Ovary (tissue), 9 donors: ENCODE results near the gene PEX14. TPM values are rescaled to one million over a fixed set of nuclear protein-coding genes. Genes with fewer than 3 reads are reported as not detected.
A peak's percentile ranks its signal among the peaks of the same experiment; 100 is the strongest.
"Not testable (repeated sequence)": the region's sequence is repeated elsewhere in the genome, so short reads cannot be mapped to it uniquely, and the experiment has no call there.

Experiments
- DNase-seq, 5 donors: peaks; one replicate each; pipeline ENCODE4 v3.0.0-alpha.2; 2019 to 2020
- H3K27ac ChIP-seq, 2 donors: fragments of 200-600 bp; one replicate each; pipeline versions ENCODE4 v1.5.1 to v1.8.0; 2019 to 2022
- H3K27me3 ChIP-seq: fragments of 200-600 bp; one replicate; pipeline ENCODE4 v1.8.0; 2022
- H3K36me3 ChIP-seq: fragments of 200-600 bp; sonication (generic); one replicate; pipeline ENCODE4 v1.5.1; 2019
- H3K4me1 ChIP-seq: one replicate; pipeline ENCODE4 v1.8.1; 2013; ENCODE audit warnings: mild to moderate bottlenecking, moderate library complexity; ENCODE audit not compliant: insufficient read depth
- H3K4me3 ChIP-seq: fragments of 200-600 bp; sonication (generic); one replicate; pipeline ENCODE4 v1.5.1; 2017
- H3K9me3 ChIP-seq, 2 donors: fragments of 200-600 bp in 1 of 2; sonication (generic) in 1 of 2; one replicate each; pipeline versions ENCODE4 v1.5.1 to v1.8.1; 2013 to 2019; ENCODE audit warnings: mild to moderate bottlenecking in 1 of 2, moderate library complexity in 1 of 2
- CTCF ChIP-seq, 3 donors: fragments of 450-650 bp in 2 of 3; fragments of 200-600 bp in 1 of 3; IDR thresholded peaks; one replicate each; pipeline versions ENCODE4 v1.5.1 to v1.8.0; 2016 to 2022; ENCODE audit warnings: antibody characterized with exemption in 3 of 3, mild to moderate bottlenecking in 1 of 3
- EP300 ChIP-seq: sonication (generic); formaldehyde crosslinking; IDR thresholded peaks from one replicate; pipeline ENCODE4 v1.6.1; 2017; ENCODE audit warnings: antibody characterized with exemption
- POLR2A ChIP-seq: fragments of 450-650 bp; IDR thresholded peaks from one replicate; pipeline ENCODE4 v1.6.1; 2017; ENCODE audit warnings: antibody characterized with exemption, mild to moderate bottlenecking, moderate library complexity
- WGBS, 3 donors: extraction: QIAGEN DNeasy Blood & Tissue Kit in 1 of 3; methylation state at CpG; one replicate each; pipeline versions ENCODE4 v1.1.5 to v1.1.7; 2013 to 2017; 5-methylcytosine and 5-hydroxymethylcytosine counted together
- intact Hi-C, 4 donors: fragments of 100-400 bp; cut with DNase I; formaldehyde crosslinking; loops; one replicate each; pipeline versions ENCODE4 v1.11.0 to v1.15.1; 2022 to 2023
- polyA plus RNA-seq, 2 donors: library from polyadenylated mRNA; stranded (reverse); fragments of 200-250 nt in 1 of 2; fragments of 350-450 nt in 1 of 2; fragmentation: Illumina TruSeq in 1 of 2; extraction: RNeasy Lipid Tissue Mini Kit (QIAGEN cat#74804) in 1 of 2; gene quantifications; one replicate each; pipeline ENCODE4 v1.2.3, GENCODE V29; 2013 to 2014
- total RNA-seq, 7 donors: library from RNA; depleted of rRNA in 2 of 7; stranded (reverse); fragments of >200 nt in 2 of 7; fragmentation: NEBNext Ultra II Directional in 3 of 7; extraction: Animal tissue kit (Norgen Biotek cat#: 25700) in 3 of 7; gene quantifications; one replicate each; pipeline versions ENCODE4 v1.1.0 to v1.2.4, GENCODE V29; 2016 to 2023
- donor health status: DM: no; HTN: no; CAD: no; lungs with moderate emphysema.
- donor health status: DM: no; HTN: no; CAD: no.
- donor health status: Bipolar disorder and iron deficiency.
- donor health status: DM: yes; HTN: yes; CAD: no.
- donor health status: DM: no; HTN: no; CAD: no.
- donor health status: DM: yes; HTN: yes; CAD: no.

Gene PEX14
- total and polyA plus RNA-seq, 9 donors, result 3.3 to 22.9 (median 16.7) TPM

- no peaks in the 10 kb centered on the region for H3K4me1 ChIP-seq
- WGBS, 3 donors, result 71 to 73% (median 71%) methylated on average over 5 of the region's 5 CpGs
- H3K27ac ChIP-seq, result no peak overlapping the region
- intact Hi-C loops, result no loop called here
- DNase-seq, result no peak
- no peaks in the 10 kb centered on the region for H3K27me3 ChIP-seq
- TF ChIP-seq CTCF (IDR thresholded peaks at IDR 0.05) (no peak), EP300 (no peak), POLR2A (no peak)
- no peaks in the 10 kb centered on the region for H3K36me3 ChIP-seq
- H3K9me3 ChIP-seq, result no peaks in the 10 kb centered on the region
- no peak overlapping the region for H3K4me3 ChIP-seq
Measured at GRCh38 chr1:10504249-10504648, 29.5 kb downstream of the PEX14 start.

GRCh38 chr1:10506046-10506676, 31.4 kb downstream of the PEX14 start:
- intact Hi-C loops, result loop anchor here (5.0 kb wide), 2 partner anchors 361 to 436 kb away; no protein-coding TSS in a partner anchor
- not testable (repeated sequence) for H3K27me3 ChIP-seq, H3K4me1 ChIP-seq, H3K9me3 ChIP-seq, DNase-seq, H3K27ac ChIP-seq, H3K36me3 ChIP-seq, H3K4me3 ChIP-seq
- WGBS, 3 donors, result 91 to 95% (median 95%) methylated on average over 12 of the region's 12 CpGs

DNA sequence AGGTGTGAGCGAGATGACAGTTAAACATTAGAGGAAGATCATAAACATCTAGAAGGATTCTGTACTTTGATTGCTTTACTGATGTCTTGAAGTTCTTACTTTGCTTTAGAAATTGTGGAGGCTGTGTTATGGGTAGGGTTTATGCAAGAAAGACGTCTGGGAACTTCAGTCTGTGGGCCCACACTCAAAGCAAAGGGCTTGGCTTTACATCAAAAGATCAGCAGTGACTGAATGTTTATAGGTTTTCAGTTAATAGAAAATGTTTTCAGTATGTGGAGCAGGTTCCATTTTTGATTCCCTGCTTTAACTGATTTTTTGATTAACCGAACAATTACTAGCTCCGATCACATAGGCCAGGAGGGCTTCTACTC, 31.9 kb downstream of the PEX14 start:
- 70 to 80% (median 71%) methylated on average over 4 of the region's 4 CpGs for WGBS, 3 donors
- TF ChIP-seq POLR2A (no peak), EP300 (no peak), CTCF (IDR thresholded peaks at IDR 0.05) (no peak)

DNA sequence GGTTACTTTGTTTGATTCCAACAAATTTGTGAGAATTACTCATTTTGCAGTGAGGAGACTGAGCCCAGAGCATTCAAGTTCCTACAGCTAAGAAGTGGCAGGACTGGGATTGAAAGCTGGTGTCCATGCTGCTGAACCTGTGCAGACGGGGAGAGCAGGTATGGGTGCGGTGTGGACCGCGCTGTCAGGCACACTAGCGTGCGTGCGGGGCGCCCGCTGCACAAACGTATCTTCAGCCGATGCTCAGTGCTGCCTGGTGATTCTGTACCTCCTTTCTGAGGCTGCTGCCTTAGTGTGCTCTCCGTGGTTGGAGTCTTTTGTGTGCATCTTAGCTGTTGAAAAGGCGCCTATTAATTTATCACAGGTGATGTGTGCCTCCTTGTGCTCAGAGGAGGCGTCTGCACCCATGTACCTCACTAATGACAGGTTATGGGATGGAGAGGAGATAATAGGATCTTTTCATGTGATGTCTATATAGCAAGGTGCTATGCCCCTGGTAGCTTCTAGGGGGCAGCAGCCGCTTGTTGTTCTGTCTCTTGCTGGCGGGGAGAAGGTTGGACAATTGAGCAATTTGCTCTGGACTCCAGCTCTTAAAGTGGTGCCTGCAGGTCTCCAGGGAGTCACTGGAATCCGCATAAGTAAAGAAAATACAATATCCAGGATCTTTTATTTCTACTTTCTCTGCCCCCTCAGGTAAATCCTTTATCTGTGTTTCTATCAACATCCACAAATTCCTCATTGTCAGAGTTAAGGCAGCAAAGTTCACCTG, 32.5 kb downstream of the PEX14 start:
- H3K9me3 ChIP-seq, result no peaks in the 10 kb centered on the region
- no peaks in the 10 kb centered on the region for H3K36me3 ChIP-seq
- 74 to 80% (median 75%) methylated on average over 17 of the region's 17 CpGs for WGBS, 3 donors
- DNase-seq, result peak; percentile 29 to 67 (median 48)
- TF ChIP-seq CTCF (IDR thresholded peaks at IDR 0.05) (peak; percentile 30 to 53 (median 51)), EP300 (no peak)
- H3K4me1 ChIP-seq, result peaks cover 2% of the 10 kb centered on the region
- H3K4me3 ChIP-seq, result no peak overlapping the region
- intact Hi-C loops, result loop anchor here (5.0 kb wide), 2 partner anchors 360 to 435 kb away; no protein-coding TSS in a partner anchor
- no peak overlapping the region for H3K27ac ChIP-seq
- H3K27me3 ChIP-seq, result no peaks in the 10 kb centered on the region

More for the DNA sequence above, 31.9 kb downstream of the PEX14 start:
- H3K27ac ChIP-seq, result no peak overlapping the region
- no peaks in the 10 kb centered on the region for H3K36me3 ChIP-seq
- H3K27me3 ChIP-seq, result no peaks in the 10 kb centered on the region
- DNase-seq, result no peak
- H3K4me1 ChIP-seq, result peaks cover 2% of the 10 kb centered on the region
- intact Hi-C loops, result loop anchor here (5.0 kb wide), 2 partner anchors 361 to 436 kb away; no protein-coding TSS in a partner anchor
- no peak overlapping the region for H3K4me3 ChIP-seq
- no peaks in the 10 kb centered on the region for H3K9me3 ChIP-seq

DNA sequence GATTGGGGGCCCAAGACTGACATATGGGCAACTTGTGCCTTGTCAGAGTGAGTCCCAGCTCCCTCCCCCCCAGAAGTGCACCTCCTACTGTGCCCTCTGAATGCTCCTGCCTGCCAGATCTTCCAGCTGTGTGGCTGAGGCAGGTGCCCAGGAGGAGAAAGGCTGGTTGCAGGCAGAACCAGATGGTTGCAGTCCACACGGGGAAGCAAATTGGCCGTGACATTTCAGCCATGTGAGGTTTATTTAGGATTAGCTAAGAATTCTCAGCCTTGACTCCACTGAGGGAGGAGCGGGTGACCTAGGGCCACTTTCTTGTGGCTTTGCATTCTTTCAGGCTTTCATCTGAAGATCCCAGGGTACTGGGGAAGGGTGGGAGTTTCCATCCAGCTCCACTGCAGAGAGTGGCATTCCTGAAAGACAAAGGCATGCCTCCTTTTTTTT, 33.8 kb downstream of the PEX14 start:
- H3K27me3 ChIP-seq, result no peaks in the 10 kb centered on the region
- H3K36me3 ChIP-seq, result no peaks in the 10 kb centered on the region
- intact Hi-C loops, result loop anchor here (5.0 kb wide), 2 partner anchors 359 to 434 kb away; no protein-coding TSS in a partner anchor
- 51 to 70% (median 69%) methylated on average over 3 of the region's 3 CpGs for WGBS, 3 donors
- no peak overlapping the region for H3K27ac ChIP-seq
- TF ChIP-seq CTCF (IDR thresholded peaks at IDR 0.05) (no peak), EP300 (no peak), POLR2A (no peak)
- H3K9me3 ChIP-seq, result no peaks in the 10 kb centered on the region
- DNase-seq, result no peak
- H3K4me3 ChIP-seq, result no peak overlapping the region
- peaks cover 2% of the 10 kb centered on the region for H3K4me1 ChIP-seq
